ENCODE data around the gene LRRFIP1.

The LRRFIP1 gene

GRCh38 chr2:237711458-237712150 lies 84.2 kb downstream of the LRRFIP1 start:
- no peak for DNase-seq
- WGBS (ENCODE audit: insufficient coverage) = 97% methylated on average over 21 of the region's 31 CpGs
- CTCF ChIA-PET = interaction anchor here (0.9 to 3.2 kb wide), 5 partner anchors 11 to 38 kb away, joined by 3 to 17 read pairs (median 7); no protein-coding TSS in a partner anchor
- Histone ChIP-seq H3K27ac (ENCODE audit: insufficient read depth in 1 of 2, low read depth in 1 of 2, low read length in 2 of 2, poor library complexity in 1 of 2, severe bottlenecking in 2 of 2) (no peak overlapping the region), H3K9me3 (ENCODE audit: control extremely low read depth in 1 of 5, control insufficient read depth in 4 of 5, insufficient read depth in 2 of 5, low read depth in 1 of 5, low read length in 4 of 5) (no peaks in the 10 kb centered on the region), H3K4me3 (ENCODE audit: control insufficient read depth in 1 of 7, extremely low read depth in 1 of 7, insufficient read depth in 4 of 7, low read depth in 2 of 7, low read length in 6 of 7) (no peak overlapping the region), H3K27me3 (replicated peaks in 2 of 5; ENCODE audit: control insufficient read depth in 4 of 5, insufficient read depth in 5 of 5, low read length in 4 of 5) (no peaks in the 10 kb centered on the region), H3K4me1 (ENCODE audit: control extremely low read depth in 1 of 4, control insufficient read depth in 4 of 4, insufficient read depth in 4 of 4, low read length in 3 of 4) (peaks cover 10 to 35% (median 25%) of the 10 kb centered on the region in 4 experiments), H3K36me3 (ENCODE audit: control insufficient read depth in 4 of 4, insufficient read depth in 4 of 4, low read length in 3 of 4) (peaks cover 3 to 47% (median 35%) of the 10 kb centered on the region in 4 experiments)
- POLR2A ChIA-PET = no interaction called here

GRCh38 chr2:237712477-237713377 lies 85.3 kb downstream of the LRRFIP1 start:
- no peak overlapping the region for H3K27ac ChIP-seq (ENCODE audit: insufficient read depth in 1 of 2, low read depth in 1 of 2, low read length in 2 of 2, poor library complexity in 1 of 2, severe bottlenecking in 2 of 2)
- ChIA-PET POLR2A (no interaction called here), CTCF (interaction anchor here (0.7 to 3.2 kb wide), 10 partner anchors 10 to 131 kb away, joined by 3 to 17 read pairs (median 5); no protein-coding TSS in a partner anchor)
- no peak for DNase-seq
- H3K4me3 ChIP-seq (ENCODE audit: control insufficient read depth in 1 of 7, extremely low read depth in 1 of 7, insufficient read depth in 4 of 7, low read depth in 2 of 7, low read length in 6 of 7) = no peak overlapping the region
- peaks cover 3 to 54% (median 39%) of the 10 kb centered on the region in 4 experiments for H3K36me3 ChIP-seq (ENCODE audit: control insufficient read depth in 4 of 4, insufficient read depth in 4 of 4, low read length in 3 of 4)
- no peaks in the 10 kb centered on the region for H3K27me3 ChIP-seq (replicated peaks in 2 of 5; ENCODE audit: control insufficient read depth in 4 of 5, insufficient read depth in 5 of 5, low read length in 4 of 5)
- peaks cover 10 to 23% (median 14%) of the 10 kb centered on the region in 4 experiments for H3K4me1 ChIP-seq (ENCODE audit: control extremely low read depth in 1 of 4, control insufficient read depth in 4 of 4, insufficient read depth in 4 of 4, low read length in 3 of 4)
- 95% methylated on average over 17 of the region's 26 CpGs for WGBS (ENCODE audit: insufficient coverage)
- no peaks in the 10 kb centered on the region for H3K9me3 ChIP-seq (ENCODE audit: control extremely low read depth in 1 of 5, control insufficient read depth in 4 of 5, insufficient read depth in 2 of 5, low read depth in 1 of 5, low read length in 4 of 5)

- H3K4me3 ChIP-seq (ENCODE audit: control insufficient read depth in 1 of 7, extremely low read depth in 1 of 7, insufficient read depth in 4 of 7, low read depth in 2 of 7, low read length in 6 of 7) = peak overlapping the region in 2 of 7 experiments; percentile 28 to 50
- DNase-seq = no peak
- H3K9me3 ChIP-seq (ENCODE audit: control extremely low read depth in 1 of 5, control insufficient read depth in 4 of 5, insufficient read depth in 2 of 5, low read depth in 1 of 5, low read length in 4 of 5) = no peaks in the 10 kb centered on the region
- WGBS (ENCODE audit: insufficient coverage) = 89% methylated on average over 11 of the region's 14 CpGs
- no peak overlapping the region for H3K27ac ChIP-seq (ENCODE audit: insufficient read depth in 1 of 2, low read depth in 1 of 2, low read length in 2 of 2, poor library complexity in 1 of 2, severe bottlenecking in 2 of 2)
- no peaks in the 10 kb centered on the region for H3K27me3 ChIP-seq (replicated peaks in 2 of 5; ENCODE audit: control insufficient read depth in 4 of 5, insufficient read depth in 5 of 5, low read length in 4 of 5)
- CTCF ChIA-PET = interaction anchor here (1.0 to 1.6 kb wide), 8 partner anchors 8 to 110 kb away, joined by 3 to 7 read pairs (median 4); no protein-coding TSS in a partner anchor
- peaks cover 10 to 19% (median 11%) of the 10 kb centered on the region in 4 experiments for H3K4me1 ChIP-seq (ENCODE audit: control extremely low read depth in 1 of 4, control insufficient read depth in 4 of 4, insufficient read depth in 4 of 4, low read length in 3 of 4)
- POLR2A ChIA-PET = no interaction called here
- peaks cover 3 to 43% (median 38%) of the 10 kb centered on the region in 4 experiments for H3K36me3 ChIP-seq (ENCODE audit: control insufficient read depth in 4 of 4, insufficient read depth in 4 of 4, low read length in 3 of 4)
These were observed 87.5 kb downstream of the LRRFIP1 start for GRCh38 chr2:237714690-237715458.

GRCh38 chr2:237715459-237715947 lies 88.1 kb downstream of the LRRFIP1 start:
- no peaks in the 10 kb centered on the region for H3K9me3 ChIP-seq (ENCODE audit: control extremely low read depth in 1 of 5, control insufficient read depth in 4 of 5, insufficient read depth in 2 of 5, low read depth in 1 of 5, low read length in 4 of 5)
- H3K27ac ChIP-seq (ENCODE audit: insufficient read depth in 1 of 2, low read depth in 1 of 2, low read length in 2 of 2, poor library complexity in 1 of 2, severe bottlenecking in 2 of 2) = no peak overlapping the region
- no peaks in the 10 kb centered on the region for H3K27me3 ChIP-seq (replicated peaks in 2 of 5; ENCODE audit: control insufficient read depth in 4 of 5, insufficient read depth in 5 of 5, low read length in 4 of 5)
- POLR2A ChIA-PET = no interaction called here
- CTCF ChIA-PET = interaction anchor here (1.0 to 1.6 kb wide), 9 partner anchors 9 to 111 kb away, joined by 3 to 7 read pairs (median 4); no protein-coding TSS in a partner anchor
- WGBS (ENCODE audit: insufficient coverage) = 10% methylated on average over 13 of the region's 13 CpGs
- H3K36me3 ChIP-seq (ENCODE audit: control insufficient read depth in 4 of 4, insufficient read depth in 4 of 4, low read length in 3 of 4) = peaks cover 5 to 43% (median 38%) of the 10 kb centered on the region in 4 experiments
- H3K4me1 ChIP-seq (ENCODE audit: control extremely low read depth in 1 of 4, control insufficient read depth in 4 of 4, insufficient read depth in 4 of 4, low read length in 3 of 4) = peaks cover 10 to 19% (median 11%) of the 10 kb centered on the region in 4 experiments
- H3K4me3 ChIP-seq (ENCODE audit: control insufficient read depth in 1 of 7, extremely low read depth in 1 of 7, insufficient read depth in 4 of 7, low read depth in 2 of 7, low read length in 6 of 7) = peak overlapping the region in 2 of 7 experiments; percentile 28 to 50
- DNase-seq = peak in 2 of 3 donors; percentile 63 to 67

- DNase-seq = no peak
- Histone ChIP-seq H3K4me3 (ENCODE audit: control insufficient read depth in 1 of 7, extremely low read depth in 1 of 7, insufficient read depth in 4 of 7, low read depth in 2 of 7, low read length in 6 of 7) (peak overlapping the region in 1 of 7 experiments; percentile 50), H3K9me3 (ENCODE audit: control extremely low read depth in 1 of 5, control insufficient read depth in 4 of 5, insufficient read depth in 2 of 5, low read depth in 1 of 5, low read length in 4 of 5) (no peaks in the 10 kb centered on the region), H3K4me1 (ENCODE audit: control extremely low read depth in 1 of 4, control insufficient read depth in 4 of 4, insufficient read depth in 4 of 4, low read length in 3 of 4) (peaks cover 10 to 19% (median 11%) of the 10 kb centered on the region in 4 experiments), H3K36me3 (ENCODE audit: control insufficient read depth in 4 of 4, insufficient read depth in 4 of 4, low read length in 3 of 4) (peaks cover 7 to 45% (median 38%) of the 10 kb centered on the region in 4 experiments), H3K27me3 (replicated peaks in 2 of 5; ENCODE audit: control insufficient read depth in 4 of 5, insufficient read depth in 5 of 5, low read length in 4 of 5) (no peaks in the 10 kb centered on the region), H3K27ac (ENCODE audit: insufficient read depth in 1 of 2, low read depth in 1 of 2, low read length in 2 of 2, poor library complexity in 1 of 2, severe bottlenecking in 2 of 2) (no peak overlapping the region)
- ChIA-PET POLR2A (no interaction called here), CTCF (interaction anchor here (0.6 to 1.6 kb wide), 11 partner anchors 9 to 112 kb away, joined by 3 to 7 read pairs (median 3); no protein-coding TSS in a partner anchor)
These were observed 88.6 kb downstream of the LRRFIP1 start for GRCh38 chr2:237716011-237716410.

Data from common myeloid progenitor, CD34-positive (primary cell).